H1 (cell line): Measurements from ENCODE around the gene NXN. TPM values are rescaled to one million over a fixed set of nuclear protein-coding genes. Genes with fewer than 3 reads are reported as not detected.

Experiments
- CTCF ChIA-PET: fragments of 300-600 bp; sonication (Branson Sonifier 250); formaldehyde crosslinking; loops from one replicate; lab custom pipeline; 2021; ENCODE audit not compliant: partially characterized antibody; lab: Charles Lee
- POLR2A ChIA-PET: fragments of 300-600 bp; sonication (Branson Sonifier 250); formaldehyde crosslinking; loops from one replicate; lab custom pipeline; 2021; ENCODE audit warnings: inconsistent platforms; ENCODE audit not compliant: partially characterized antibody; lab: Charles Lee
- DNase-seq, 2 experiments: peaks; one replicate each; pipeline versions ENCODE4 v3.0.0 to v3.0.0-alpha.2; 2010 to 2022; ENCODE audit warnings: low spot score in 2 of 2, low read depth in 1 of 2, mixed read lengths in 1 of 2
- FAIRE-seq: peaks from 2 replicates; lab custom pipeline; 2011; peaks lifted over from hg19 to GRCh38; lab: Jason Lieb, UNC
- H2AFZ ChIP-seq: 2 replicates; pipeline ENCODE4 v1.8.1; 2012; ENCODE audit warnings: low read length, inconsistent platforms
- H2AK5ac ChIP-seq: 2 replicates; pipeline ENCODE4 v1.6.1; 2013; ENCODE audit warnings: low read depth, low read length
- H2BK120ac ChIP-seq: replicated peaks from 2 replicates; pipeline ENCODE3; 2013; ENCODE audit warnings: low read depth, low read length, inconsistent platforms
- H2BK12ac ChIP-seq: 2 replicates; pipeline ENCODE4 v1.6.1; 2013; ENCODE audit warnings: low read depth, low read length
- H2BK15ac ChIP-seq: 2 replicates; pipeline ENCODE4 v1.6.1; 2013; ENCODE audit warnings: low read length
- H2BK20ac ChIP-seq: 2 replicates; pipeline ENCODE4 v1.6.1; 2013; ENCODE audit warnings: low read length
- H2BK5ac ChIP-seq: 2 replicates; pipeline ENCODE4 v1.6.1; 2013; ENCODE audit warnings: low read depth, low read length
- H3K14ac ChIP-seq: 2 replicates; pipeline ENCODE4 v1.6.1; 2013; ENCODE audit warnings: inconsistent platforms; ENCODE audit not compliant: insufficient read length
- H3K18ac ChIP-seq: 2 replicates; pipeline ENCODE4 v1.6.1; 2013; ENCODE audit warnings: low read length; ENCODE audit errors: extremely low read depth
- H3K23ac ChIP-seq: 2 replicates; pipeline ENCODE4 v1.6.1; 2013; ENCODE audit warnings: inconsistent platforms; ENCODE audit not compliant: insufficient read length
- H3K23me2 ChIP-seq: 2 replicates; pipeline ENCODE4 v1.6.1; 2013; ENCODE audit warnings: low read depth, low read length
- H3K27ac ChIP-seq: 2 replicates; pipeline ENCODE4 v1.6.1; 2011; ENCODE audit warnings: low read depth, low read length, inconsistent platforms
- H3K27me3 ChIP-seq, 4 experiments: replicated peaks in 1 of 4; 1 replicate in 1 of 4; 2 replicates in 3 of 4; pipeline versions ENCODE4 v1.6.1 to v1.8.1; 2011 to 2013; ENCODE audit warnings: low read length in 3 of 4, mild to moderate bottlenecking in 3 of 4, inconsistent platforms in 2 of 4, mixed read lengths in 2 of 4, moderate library complexity in 1 of 4; ENCODE audit not compliant: control insufficient read depth in 3 of 4, insufficient read depth in 3 of 4; ENCODE audit errors: extremely low read depth in 1 of 4
- H3K36me3 ChIP-seq, 4 experiments: 2 replicates each; pipeline versions ENCODE4 v1.6.1 to v1.8.1; 2011 to 2013; ENCODE audit warnings: mild to moderate bottlenecking in 4 of 4, low read length in 3 of 4, moderate library complexity in 2 of 4, control low read depth in 1 of 4, inconsistent platforms in 1 of 4; ENCODE audit not compliant: insufficient read depth in 4 of 4, control insufficient read depth in 2 of 4
- H3K4ac ChIP-seq: replicated peaks from 2 replicates; pipeline ENCODE3; 2013; ENCODE audit warnings: low read length, low read depth, mixed read lengths, inconsistent platforms; ENCODE audit not compliant: insufficient read length
- H3K4me1 ChIP-seq, 4 experiments: replicated peaks in 1 of 4; 1 replicate in 1 of 4; 2 replicates in 3 of 4; pipeline versions ENCODE4 v1.6.1 to v1.8.1; 2011 to 2013; ENCODE audit warnings: low read length in 3 of 4, inconsistent platforms in 2 of 4, mixed read lengths in 1 of 4; ENCODE audit not compliant: insufficient read depth in 4 of 4, control insufficient read depth in 3 of 4
- H3K4me2 ChIP-seq, 2 experiments: 2 replicates each; pipeline versions ENCODE4 v1.6.1 to v1.8.1; 2011 to 2013; ENCODE audit warnings: low read depth in 2 of 2, low read length in 2 of 2, control low read depth in 1 of 2, inconsistent platforms in 1 of 2, mild to moderate bottlenecking in 1 of 2; ENCODE audit not compliant: insufficient read depth in 1 of 2
- H3K4me3 ChIP-seq, 4 experiments: fragments of 200-600, 300-600 bp in 1 of 4; sonication (generic), shearing (Covaris generic), sonication (Bioruptor Twin) in 1 of 4; 2 replicates each; pipeline versions ENCODE4 v1.5.1 to v1.8.1; 2011 to 2016; ENCODE audit warnings: low read length in 4 of 4, low read depth in 3 of 4, control low read depth in 2 of 4, inconsistent platforms in 2 of 4, mild to moderate bottlenecking in 2 of 4, mixed read lengths in 1 of 4, moderate library complexity in 1 of 4; ENCODE audit not compliant: insufficient read depth in 2 of 4; ENCODE audit errors: extremely low read depth in 1 of 4
- H3K56ac ChIP-seq: replicated peaks from 2 replicates; pipeline ENCODE3; 2013; ENCODE audit warnings: low read depth, mild to moderate bottlenecking, mixed read lengths, low read length, inconsistent platforms; ENCODE audit not compliant: insufficient read length
- H3K79me1 ChIP-seq: 2 replicates; pipeline ENCODE4 v1.6.1; 2013; ENCODE audit warnings: low read depth, low read length, control low read depth
- H3K79me2 ChIP-seq, 2 experiments: 2 replicates each; pipeline versions ENCODE4 v1.6.1 to v1.8.1; 2012 to 2013; ENCODE audit warnings: low read length in 2 of 2, mild to moderate bottlenecking in 2 of 2, inconsistent platforms in 1 of 2; ENCODE audit not compliant: insufficient read depth in 2 of 2, control insufficient read depth in 1 of 2
- H3K9ac ChIP-seq, 4 experiments: replicated peaks in 1 of 4; 1 replicate in 1 of 4; 2 replicates in 3 of 4; pipeline versions ENCODE4 v1.6.1 to v1.8.1; 2011 to 2013; ENCODE audit warnings: low read depth in 3 of 4, low read length in 3 of 4, control low read depth in 2 of 4, mild to moderate bottlenecking in 2 of 4, moderate library complexity in 2 of 4, inconsistent platforms in 1 of 4; ENCODE audit errors: extremely low read depth in 1 of 4
- H3K9me3 ChIP-seq, 2 experiments: 2 replicates each; pipeline versions ENCODE4 v1.6.1 to v1.8.1; 2012 to 2013; ENCODE audit warnings: mild to moderate bottlenecking in 2 of 2, moderate library complexity in 2 of 2, control low read depth in 1 of 2, inconsistent platforms in 1 of 2, low read depth in 1 of 2, low read length in 1 of 2, mixed read lengths in 1 of 2; ENCODE audit not compliant: insufficient read depth in 2 of 2
- H4K20me1 ChIP-seq, 2 experiments: replicated peaks in 1 of 2; 2 replicates each; pipeline versions ENCODE3 to v1.8.1; 2011 to 2013; ENCODE audit warnings: inconsistent platforms in 2 of 2, low read length in 2 of 2, mild to moderate bottlenecking in 1 of 2; ENCODE audit not compliant: insufficient read depth in 2 of 2, control insufficient read depth in 1 of 2
- H4K5ac ChIP-seq: 2 replicates; pipeline ENCODE4 v1.6.1; 2013; ENCODE audit warnings: low read length, low read depth, mixed read lengths, inconsistent platforms; ENCODE audit not compliant: insufficient read length
- H4K8ac ChIP-seq: 2 replicates; pipeline ENCODE4 v1.8.0; 2013; ENCODE audit warnings: mild to moderate bottlenecking, moderate library complexity, low read length, inconsistent platforms; ENCODE audit not compliant: insufficient read depth; ENCODE audit errors: extremely low read depth
- H4K91ac ChIP-seq: replicated peaks from 2 replicates; pipeline ENCODE3; 2013; ENCODE audit warnings: low read length, mixed read lengths, inconsistent platforms; ENCODE audit not compliant: insufficient read length
- BACH1 ChIP-seq: IDR thresholded peaks from 2 replicates; pipeline ENCODE4 v1.6.1; 2012; ENCODE audit warnings: low read length, improper control_type of control experiment
- CTBP2 ChIP-seq: IDR thresholded peaks from 2 replicates; pipeline ENCODE4 v1.7.0; 2011; ENCODE audit warnings: borderline replicate concordance, mild to moderate bottlenecking, moderate library complexity, mixed read lengths, low read length; ENCODE audit not compliant: insufficient read depth, insufficient read length
- HDAC6 ChIP-seq: IDR thresholded peaks from one replicate; pipeline ENCODE4 v1.7.1; 2012; ENCODE audit warnings: low read depth, mild to moderate bottlenecking, inconsistent platforms, low read length, moderate library complexity
- JUN ChIP-seq: IDR thresholded peaks from 2 replicates; pipeline ENCODE4 v1.6.1; 2011; ENCODE audit warnings: low read depth, mild to moderate bottlenecking, improper control_type of control experiment, low read length
- PHF8 ChIP-seq: fragments of 200-600 bp; sonication (generic); conservative IDR thresholded peaks from 2 replicates; pipeline ENCODE4 v1.7.1; 2012; ENCODE audit warnings: low read depth, mild to moderate bottlenecking, inconsistent platforms, low read length, moderate library complexity
- POLR2AphosphoS5 ChIP-seq: IDR thresholded peaks from 2 replicates; pipeline ENCODE4 v1.6.1; 2011; ENCODE audit warnings: low read depth, low read length
- POU5F1 ChIP-seq: IDR thresholded peaks from 2 replicates; pipeline ENCODE4 v1.6.1; 2011; ENCODE audit warnings: low read depth, mild to moderate bottlenecking, low read length, moderate library complexity
- RBBP5 ChIP-seq: IDR thresholded peaks from 2 replicates; pipeline ENCODE4 v1.7.1; 2012; ENCODE audit warnings: low read depth, mild to moderate bottlenecking, inconsistent platforms, low read length, moderate library complexity, borderline replicate concordance
- RXRA ChIP-seq: IDR thresholded peaks from 2 replicates; pipeline ENCODE4 v1.6.1; 2011; ENCODE audit warnings: low read depth, mild to moderate bottlenecking, low read length, moderate library complexity; ENCODE audit not compliant: insufficient read depth
- SP1 ChIP-seq: IDR thresholded peaks from 2 replicates; pipeline ENCODE4 v1.6.1; 2011; ENCODE audit warnings: low read depth, low read length
- SRF ChIP-seq: IDR thresholded peaks from 2 replicates; pipeline ENCODE4 v1.6.1; 2011; ENCODE audit warnings: mild to moderate bottlenecking, low read depth, low read length, moderate library complexity
- SUZ12 ChIP-seq: fragments of 200-600 bp; sonication (generic); IDR thresholded peaks from 2 replicates; pipeline ENCODE4 v1.6.1; 2012; ENCODE audit warnings: mild to moderate bottlenecking, inconsistent platforms, low read length, moderate library complexity, mixed read lengths
- YY1 ChIP-seq: IDR thresholded peaks from 2 replicates; pipeline ENCODE4 v1.6.1; 2011; ENCODE audit warnings: low read depth, mild to moderate bottlenecking, low read length
- WGBS, 2 experiments: shearing (Covaris generic) in 1 of 2; methylation state at CpG; one replicate each; pipeline versions ENCODE4 v1.1.6 to v1.1.7; 2013 to 2015; ENCODE audit warnings: low lambda C conversion rate in 2 of 2, mixed read lengths in 2 of 2, inconsistent platforms in 1 of 2, low coverage in 1 of 2, missing lambda C conversion rate in 1 of 2; ENCODE audit not compliant: insufficient replicate concordance in 2 of 2, insufficient coverage in 1 of 2, insufficient read length in 1 of 2; ENCODE audit errors: extremely low coverage in 1 of 2, missing lambda C conversion rate in 1 of 2; 5-methylcytosine and 5-hydroxymethylcytosine counted together
- polyA plus RNA-seq, 7 experiments: library from polyadenylated mRNA; depleted of rRNA in 3 of 7; stranded (reverse) in 5 of 7; unstranded in 2 of 7; fragments of >200 nt in 5 of 7; fragments of 200-250 nt in 2 of 7; gene quantifications; 1 replicate in 5 of 7; 2 replicates in 1 of 7; 4 replicates in 1 of 7; pipeline versions ENCODE4 v1.2.1 to v1.2.3, GENCODE V29; 2011 to 2013; ENCODE audit warnings: missing spikeins in 2 of 7, mixed read lengths in 2 of 7
- total RNA-seq: library from RNA; stranded (reverse); fragmentation: NEBNext Ultra II Directional; extraction: Animal tissue kit (Norgen Biotek cat#: 25700); gene quantifications from 2 replicates; pipeline ENCODE4 v1.2.1, GENCODE V29; 2021
- TF ChIP-seq, protein P1 (sequence below): IDR thresholded peaks from 2 replicates; pipeline ENCODE4 v1.6.1; 2012; ENCODE audit warnings: inconsistent platforms

The NXN gene
- total and polyA plus RNA-seq, 2 of the 8 experiments (the other 6 are each of a cell fraction or from before 2014, with no cell fraction given), result 94.1 to 107 TPM

DNA sequence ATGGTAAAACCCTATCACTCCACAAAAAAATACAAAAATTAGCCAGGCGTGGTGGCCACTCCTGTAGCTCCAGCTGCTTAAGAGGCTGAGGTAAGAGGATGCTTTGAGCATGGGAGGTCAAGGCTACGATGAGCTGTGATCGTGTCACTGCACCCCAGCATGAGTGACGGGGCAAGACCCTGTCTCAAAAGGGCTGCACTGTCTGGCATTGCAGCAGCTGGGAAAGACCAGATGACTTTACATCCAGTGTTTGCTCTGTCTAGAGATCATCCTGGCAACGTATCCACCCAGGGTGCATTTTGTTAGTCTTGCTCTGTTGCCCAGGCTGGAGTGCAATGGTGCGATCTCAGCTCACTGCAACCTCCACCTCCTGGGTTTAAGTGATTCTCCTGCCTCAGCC is 145.4 kb downstream of the NXN start:
- H2AK5ac ChIP-seq, result peak overlapping the region; percentile 95
- no peak overlapping the region for H2BK12ac ChIP-seq
- H4K20me1 ChIP-seq, result peaks cover 0 to 2% of the 10 kb centered on the region in 2 experiments
- H4K5ac ChIP-seq, result no peak overlapping the region
- 98% methylated on average over 6 of the region's 6 CpGs; no CpG with 5 or more reads in 1 of the 2 experiments for WGBS, 2 experiments
- no peak overlapping the region for H4K91ac ChIP-seq
- no peak overlapping the region for H3K9ac ChIP-seq
- no peak overlapping the region for H2BK20ac ChIP-seq
- H3K27me3 ChIP-seq, result no peaks in the 10 kb centered on the region
- no peak overlapping the region for H2BK15ac ChIP-seq
- ChIA-PET POLR2A (interaction anchor here (0.7 kb wide), 1 partner anchor 149 kb away, joined by 4 read pairs; no protein-coding TSS in a partner anchor), CTCF (interaction anchor here (1.6 kb wide), 1 partner anchor 39 kb away, joined by 4 read pairs; no protein-coding TSS in a partner anchor)
- H3K9me3 ChIP-seq, result no peaks in the 10 kb centered on the region
- no peak overlapping the region for H3K4ac ChIP-seq
- no peak overlapping the region for H3K14ac ChIP-seq
- DNase-seq (no peak), FAIRE-seq (no peak)
- no peak overlapping the region for H4K8ac ChIP-seq
- no peak overlapping the region for H3K27ac ChIP-seq
- H2BK5ac ChIP-seq, result peak overlapping the region; percentile 73
- H3K56ac ChIP-seq, result no peak overlapping the region
- no peaks in the 10 kb centered on the region for H3K23me2 ChIP-seq
- TF ChIP-seq HDAC6 (no peak), SRF (no peak), PHF8 (no peak), POU5F1 (no peak), JUN (no peak), YY1 (no peak), RBBP5 (no peak), POLR2AphosphoS5 (no peak), CTBP2 (no peak), SP1 (no peak), BACH1 (no peak), SUZ12 (no peak), RXRA (no peak)
- TF ChIP-seq, protein P1, sequence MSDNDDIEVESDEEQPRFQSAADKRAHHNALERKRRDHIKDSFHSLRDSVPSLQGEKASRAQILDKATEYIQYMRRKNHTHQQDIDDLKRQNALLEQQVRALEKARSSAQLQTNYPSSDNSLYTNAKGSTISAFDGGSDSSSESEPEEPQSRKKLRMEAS, result no peak
- no peak overlapping the region for H3K18ac ChIP-seq
- H2AFZ ChIP-seq, result no peak overlapping the region
- no peak overlapping the region for H2BK120ac ChIP-seq
- H3K36me3 ChIP-seq, result no peaks in the 10 kb centered on the region
- peaks cover 0 to 40% of the 10 kb centered on the region in 2 experiments; a peak in 2 of 4 replicates for H3K79me2 ChIP-seq
- no peak overlapping the region for H3K4me3 ChIP-seq
- H3K4me2 ChIP-seq, result no peak overlapping the region
- H3K4me1 ChIP-seq, result peaks cover 0 to 3% (median 0%) of the 10 kb centered on the region in 4 experiments; a peak in 3 of 7 replicates
- H3K79me1 ChIP-seq, result peaks cover 16% of the 10 kb centered on the region
- no peak overlapping the region for H3K23ac ChIP-seq
